WTC11 (cell line): ENCODE results near the gene MYORG.

ENCODE experiments used
- CTCF ChIP-seq: fragments of 200-600 bp; IDR thresholded peaks from 2 replicates; pipeline ENCODE4 v1.8.0; 2022; ENCODE audit warnings: antibody characterized with exemption
- FOXK1 ChIP-seq: sonication (generic); formaldehyde crosslinking; IDR thresholded peaks from 2 replicates; pipeline ENCODE4 v1.8.0; 2022; ENCODE audit warnings: mild to moderate bottlenecking, moderate library complexity, missing genetic modification reagents

DNA sequence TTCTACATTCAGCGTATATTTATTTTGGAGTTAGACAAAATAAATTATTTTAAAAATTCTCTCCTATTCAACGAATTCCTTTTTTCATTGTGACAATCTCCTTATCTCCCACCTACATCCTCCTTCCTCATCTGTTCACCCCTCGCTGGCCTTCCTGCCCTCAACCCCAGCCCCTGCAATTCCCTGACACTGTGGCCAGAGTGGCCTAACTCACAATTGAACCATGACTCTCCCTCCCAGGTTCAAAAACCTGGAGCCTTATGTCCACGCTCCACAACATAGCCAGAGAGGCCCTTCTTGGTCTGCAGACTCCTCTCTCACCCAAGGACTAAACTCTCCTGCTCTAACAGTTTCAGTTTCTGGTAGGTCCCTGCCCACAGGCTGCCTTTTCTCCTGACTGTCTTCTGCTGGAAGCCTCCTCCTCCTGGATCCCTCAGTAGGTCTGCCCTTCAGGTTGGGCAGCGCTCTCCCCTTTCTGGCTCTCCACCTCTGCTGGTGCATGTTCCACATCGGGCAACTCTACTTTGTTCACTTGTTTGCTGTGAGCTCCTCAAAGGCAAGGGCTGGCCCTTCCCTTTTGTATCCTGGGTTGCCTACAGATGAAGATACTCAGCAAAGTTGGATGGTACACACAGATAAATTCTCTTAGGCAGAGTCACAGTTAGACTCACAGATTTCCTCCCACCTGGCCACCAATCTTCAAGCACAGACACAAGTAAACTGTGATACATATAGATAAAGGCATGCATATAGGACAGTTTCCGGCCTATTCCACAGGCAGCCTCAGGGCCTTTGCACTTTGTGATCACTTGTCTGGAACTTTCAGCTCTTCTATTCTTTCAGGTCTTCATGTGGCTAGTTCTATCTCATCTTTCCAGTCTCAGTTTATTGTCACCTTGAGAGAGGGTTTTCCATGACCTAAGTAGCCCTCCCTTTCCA lies 19.8 kb upstream of the MYORG start:
- no peak for TF ChIP-seq FOXK1 (CRISPR knock-in tag)
- TF ChIP-seq CTCF, result no peak
